ENCODE measurements around the gene STYXL1. TPM values are rescaled to one million over a fixed set of nuclear protein-coding genes. Genes with fewer than 3 reads are reported as not detected.
"Not testable (repeated sequence)": the region's sequence is repeated elsewhere in the genome, so short reads cannot be mapped to it uniquely, and the experiment has no call there.

The STYXL1 gene
- total RNA-seq, 1 donor from 2014 or later: 34.1 TPM

DNA sequence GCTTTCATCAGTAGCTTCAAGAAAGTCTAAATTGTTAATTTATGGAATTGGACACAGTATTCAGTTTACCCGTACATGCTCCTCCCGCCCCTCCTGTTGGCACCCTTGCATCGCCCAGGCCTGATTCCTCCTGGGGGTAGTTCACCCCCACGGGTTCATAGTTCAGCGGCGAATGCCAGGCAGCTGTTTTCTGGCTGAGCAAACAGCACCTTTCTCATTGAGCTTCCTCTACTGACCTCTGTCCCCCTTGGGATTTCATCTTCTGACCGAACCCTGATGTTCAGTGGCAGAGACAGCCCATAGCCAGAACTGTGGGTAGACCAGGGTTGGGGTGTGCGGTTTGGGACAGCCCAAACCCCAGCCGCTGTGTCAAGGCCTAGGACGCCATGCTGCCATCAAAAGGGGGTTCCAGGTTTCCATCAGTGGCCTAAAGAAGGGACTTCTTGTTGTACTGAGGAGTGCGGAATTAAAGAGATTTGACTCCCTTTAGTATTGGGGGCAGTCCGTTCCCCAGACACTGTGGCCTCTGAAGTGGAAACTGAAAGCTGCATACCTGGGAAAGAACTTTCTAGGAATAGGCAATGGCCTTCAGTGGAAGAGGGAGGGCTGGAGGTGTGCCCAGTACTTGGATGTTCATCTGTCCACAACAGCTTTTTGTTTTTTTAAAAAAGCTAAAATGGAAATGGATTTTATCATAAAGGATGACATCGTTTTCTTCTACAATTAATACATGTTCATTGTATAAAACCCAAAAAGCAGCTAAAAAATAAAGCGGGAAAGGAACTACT, 19.1 kb upstream of the STYXL1 start:
- intact Hi-C loops (cut with micrococcal nuclease): no loop called here

GRCh38 chr7:76065016-76065612, 17.3 kb upstream of the STYXL1 start:
- intact Hi-C loops (cut with micrococcal nuclease): no loop called here

- intact Hi-C loops (cut with micrococcal nuclease): no loop called here
Observed at GRCh38 chr7:76064208-76064970, 16.6 kb upstream of the STYXL1 start.

DNA sequence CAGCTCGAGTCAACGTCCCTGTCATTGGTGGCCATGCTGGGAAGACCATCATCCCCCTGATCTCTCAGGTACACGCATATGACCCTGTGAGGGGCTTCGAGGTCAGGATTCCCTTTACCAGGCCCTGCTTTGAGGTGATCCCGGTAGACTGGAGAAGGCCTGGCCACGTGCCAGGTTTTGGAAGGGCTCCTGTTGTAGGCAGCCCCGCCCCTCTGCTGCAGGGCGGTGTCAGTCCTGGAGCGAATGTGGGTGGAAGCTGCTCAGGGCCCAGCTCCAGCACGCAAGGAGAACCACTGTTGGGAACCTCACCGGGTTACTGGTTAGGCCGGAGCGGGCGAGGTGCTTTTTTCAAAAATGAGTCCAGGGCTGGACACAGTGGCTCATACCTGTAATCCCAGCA, 15.7 kb upstream of the STYXL1 start:
- intact Hi-C loops (cut with micrococcal nuclease): no loop called here

DNA sequence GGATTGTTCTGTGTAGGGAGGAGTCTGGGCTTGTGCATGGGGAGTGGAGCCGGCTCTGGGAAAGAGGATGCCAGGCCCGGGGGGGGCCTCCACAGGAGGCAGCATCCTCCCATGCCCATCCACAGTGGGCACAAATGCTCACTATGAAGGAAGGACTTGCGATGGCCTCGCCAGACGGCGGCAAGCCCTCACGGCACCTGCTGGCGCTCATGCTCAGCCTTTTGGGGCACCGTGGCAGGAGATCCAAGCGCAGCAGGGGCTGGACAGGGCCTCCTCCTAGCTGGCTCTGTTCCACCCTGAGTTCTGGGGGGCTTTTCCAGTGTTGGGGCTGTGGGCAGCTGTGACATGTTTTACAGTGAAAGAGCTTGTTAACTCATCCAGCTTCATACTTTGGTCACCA, 15.3 kb upstream of the STYXL1 start:
- intact Hi-C loops (cut with micrococcal nuclease): no loop called here

DNA sequence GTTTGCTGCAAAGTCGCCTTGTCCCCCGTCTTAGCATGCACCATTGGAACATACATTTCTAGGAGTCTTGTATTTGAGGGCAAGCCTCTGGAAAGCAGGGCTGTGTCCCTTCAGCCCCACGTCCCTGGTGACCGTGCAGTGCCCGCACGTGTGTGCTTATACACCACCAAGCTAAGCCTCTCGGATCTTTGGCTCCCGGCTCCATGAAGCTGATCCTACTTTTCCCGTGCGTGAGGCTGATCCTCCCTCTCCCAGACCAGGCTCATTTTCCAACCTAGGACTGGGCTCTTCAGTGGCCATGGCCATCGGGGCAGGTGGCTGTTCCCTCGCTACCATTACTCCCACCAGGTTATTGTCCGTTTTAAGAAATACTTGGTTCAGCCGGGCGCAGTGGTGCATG, 14.5 kb upstream of the STYXL1 start:
- intact Hi-C loops (cut with micrococcal nuclease): no loop called here

DNA sequence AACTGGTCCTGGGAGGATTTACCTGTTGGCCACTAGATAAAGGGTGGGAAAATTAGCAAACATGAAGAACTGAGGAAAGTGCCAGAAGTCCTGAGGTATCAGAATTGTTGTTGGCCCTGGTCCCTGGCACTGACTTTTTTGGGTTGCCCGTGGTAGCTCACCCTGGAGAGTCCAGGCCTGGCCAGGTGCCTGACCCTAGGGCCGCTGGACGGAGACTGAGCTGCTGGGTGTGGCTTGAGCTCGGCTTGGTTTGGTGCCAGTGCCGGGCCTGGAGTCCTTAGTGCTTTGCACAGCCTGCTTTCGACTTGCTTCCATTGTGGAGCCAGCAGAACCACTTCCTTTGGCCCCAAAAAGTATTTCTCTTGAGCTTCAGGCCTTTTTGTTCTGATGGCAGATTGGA, 13.0 kb upstream of the STYXL1 start:
- intact Hi-C loops (cut with micrococcal nuclease): no loop called here

DNA sequence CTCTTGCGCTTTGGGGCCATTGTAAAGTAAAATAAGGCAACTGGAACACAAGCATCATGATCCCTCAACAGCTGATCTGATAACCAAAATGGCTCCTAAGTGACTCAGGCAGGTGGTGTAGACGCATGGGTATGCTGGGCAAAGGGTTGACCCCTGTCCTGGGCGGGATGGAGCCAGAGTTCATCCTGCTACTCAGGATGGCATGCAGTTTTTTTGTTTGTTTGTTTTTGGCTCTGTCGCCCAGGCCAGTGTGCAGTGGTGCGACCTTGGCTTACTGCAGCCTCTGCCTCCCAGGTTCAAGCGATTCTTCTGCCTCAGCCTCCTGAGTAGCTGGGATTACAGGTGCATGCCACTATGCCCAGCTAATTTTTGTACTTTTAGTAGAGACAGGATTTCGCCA, 10.9 kb upstream of the STYXL1 start:
- intact Hi-C loops (cut with micrococcal nuclease): not testable (repeated sequence)

DNA sequence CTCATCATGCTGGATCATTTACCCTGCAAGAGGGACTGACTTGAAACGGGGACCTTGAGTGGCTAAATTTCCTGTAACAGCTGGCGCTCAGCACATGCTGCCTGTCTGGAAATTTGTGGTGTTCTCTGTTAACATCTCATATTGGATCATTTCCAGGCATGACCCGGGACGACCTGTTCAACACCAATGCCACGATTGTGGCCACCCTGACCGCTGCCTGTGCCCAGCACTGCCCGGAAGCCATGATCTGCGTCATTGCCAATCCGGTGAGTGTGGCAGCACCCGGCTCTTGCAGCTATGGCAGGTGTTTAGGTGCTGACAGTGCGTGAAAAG, 10.0 kb upstream of the STYXL1 start:
- intact Hi-C loops (cut with micrococcal nuclease): no loop called here

- intact Hi-C loops (cut with micrococcal nuclease): no loop called here
Observed at GRCh38 chr7:76057103-76057812, 9.5 kb upstream of the STYXL1 start.

- intact Hi-C loops (cut with micrococcal nuclease): no loop called here
Observed at GRCh38 chr7:76056241-76056640, 8.4 kb upstream of the STYXL1 start.

DNA sequence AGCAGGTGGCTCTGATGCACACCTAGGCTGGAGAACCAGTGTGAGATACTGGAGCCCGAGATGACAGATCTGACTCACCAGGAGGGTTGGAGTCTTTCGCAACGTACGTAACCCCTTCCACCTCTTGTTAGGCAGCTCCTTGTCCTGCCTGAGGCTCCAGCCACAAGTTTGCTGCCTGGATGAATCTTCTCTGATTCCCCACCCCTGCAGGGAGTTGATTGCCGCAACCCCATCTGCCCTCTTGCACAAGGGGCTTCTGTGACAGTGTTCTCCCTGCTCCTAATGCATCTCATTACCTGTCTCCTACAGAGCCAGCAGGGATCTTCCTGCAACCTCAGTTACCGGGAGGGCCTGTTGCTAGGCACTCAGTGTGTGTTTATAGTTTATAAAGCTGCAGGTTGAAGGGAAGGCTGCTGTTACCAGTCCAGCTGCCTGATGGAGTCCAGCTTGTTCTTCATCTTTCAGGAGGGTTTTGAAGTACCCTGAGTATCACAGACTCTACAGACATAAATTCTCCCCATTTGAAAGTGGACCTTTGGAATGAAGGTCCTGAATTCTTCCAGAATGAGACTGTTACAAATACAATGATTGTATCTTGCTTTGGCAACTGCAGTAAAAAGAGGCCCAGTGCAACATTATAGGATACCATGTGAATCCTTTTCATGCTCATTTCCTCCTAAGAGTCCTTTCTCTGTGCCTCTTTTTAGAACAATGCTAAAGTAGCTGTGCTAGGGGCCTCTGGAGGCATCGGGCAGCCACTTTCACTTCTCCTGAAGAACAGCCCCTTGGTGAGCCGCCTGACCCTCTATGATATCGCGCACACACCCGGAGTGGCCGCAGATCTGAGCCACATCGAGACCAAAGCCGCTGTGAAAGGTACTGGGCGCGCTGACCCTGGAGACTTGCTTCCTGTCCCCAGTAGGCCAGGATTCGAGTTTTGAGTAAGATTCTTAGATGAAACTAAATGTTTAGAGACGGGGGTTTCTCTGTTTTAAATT, 6.6 kb upstream of the STYXL1 start:
- intact Hi-C loops (cut with micrococcal nuclease): no loop called here

DNA sequence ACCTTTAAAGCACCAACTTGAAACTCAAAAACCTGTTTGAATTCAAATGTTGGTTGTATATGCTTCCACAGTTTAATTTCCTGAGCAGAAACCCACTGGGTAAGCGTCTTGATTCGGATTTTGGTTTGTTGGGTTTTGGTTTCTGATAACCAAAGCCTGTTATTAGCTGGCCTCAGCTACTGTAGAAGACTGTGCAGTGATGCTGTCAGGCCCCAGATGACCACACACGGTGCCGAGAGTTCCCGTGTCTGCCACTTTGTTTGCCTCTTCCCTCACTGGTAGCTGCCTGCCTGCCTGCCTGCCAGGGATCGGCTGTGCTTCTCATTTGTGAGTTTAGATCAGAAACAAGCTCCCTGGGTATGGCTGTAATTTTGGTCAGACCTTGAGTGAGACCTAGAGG, 5.7 kb upstream of the STYXL1 start:
- intact Hi-C loops (cut with micrococcal nuclease): no loop called here

GRCh38 chr7:76052681-76053080, 4.9 kb upstream of the STYXL1 start:
- intact Hi-C loops (cut with micrococcal nuclease): not testable (repeated sequence)

DNA sequence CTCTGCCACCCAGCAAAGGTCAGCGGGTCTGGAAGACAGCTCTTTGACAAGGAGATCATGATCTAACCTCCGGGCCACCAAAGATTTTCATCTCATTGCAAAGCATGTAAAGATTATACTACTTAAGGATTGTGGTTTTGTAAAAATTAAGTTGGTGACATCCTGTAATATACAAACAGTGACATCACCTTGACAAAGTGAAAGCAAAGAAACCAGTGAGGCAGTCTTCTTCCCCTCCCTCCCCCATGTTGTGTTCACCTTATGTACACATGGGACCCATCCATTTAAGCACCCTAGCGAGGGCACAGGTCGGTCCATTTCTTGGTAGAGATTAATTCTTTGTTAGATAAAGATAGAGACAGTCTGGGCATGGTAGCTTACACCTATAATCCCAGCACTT, 4.0 kb upstream of the STYXL1 start:
- intact Hi-C loops (cut with micrococcal nuclease): no loop called here

- intact Hi-C loops (cut with micrococcal nuclease): no loop called here
Observed at GRCh38 chr7:76050545-76050944, 2.7 kb upstream of the STYXL1 start.

DNA sequence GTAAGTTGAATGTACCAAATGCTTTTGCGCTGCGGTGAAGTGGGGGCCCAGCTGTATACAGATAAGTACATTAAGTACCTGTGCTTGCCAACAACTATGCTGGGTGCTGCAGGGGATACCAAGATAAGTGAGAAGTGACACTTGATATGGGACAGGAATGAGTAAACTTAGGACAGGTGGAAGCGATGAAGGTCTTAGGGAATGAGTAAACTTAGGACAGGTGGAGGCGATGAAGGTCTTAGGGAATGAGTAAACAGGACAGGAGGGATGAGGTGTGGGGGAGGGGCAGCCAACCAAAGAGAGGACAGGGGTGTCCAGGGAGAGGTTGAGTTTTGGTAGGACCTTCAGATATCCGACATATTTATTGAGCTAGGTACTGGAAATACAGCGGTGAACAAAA, 1.5 kb upstream of the STYXL1 start:
- intact Hi-C loops (cut with micrococcal nuclease): loop anchor here (5.0 kb wide), 4 partner anchors 83 to 562 kb away; partner anchors contain the start of genes HIP1 and POM121C

DNA sequence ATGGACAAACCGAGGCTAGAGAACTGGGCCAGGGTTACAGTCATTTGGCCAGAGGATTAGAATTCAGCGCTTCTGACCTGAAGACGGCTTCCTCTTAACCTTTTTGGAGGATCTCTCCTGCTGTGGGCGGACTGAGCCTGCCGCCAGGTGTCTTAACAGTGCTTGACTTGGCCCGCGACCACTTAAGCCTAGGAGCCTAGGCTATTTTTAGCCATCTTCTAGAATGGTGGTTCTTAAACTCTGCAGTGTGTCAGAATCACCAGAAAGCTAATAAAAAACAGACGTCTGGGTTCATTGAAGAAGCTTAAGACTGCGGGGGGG, 828 bp upstream of the STYXL1 start:
- intact Hi-C loops (cut with micrococcal nuclease): loop anchor here (1.0 to 5.0 kb wide), 10 partner anchors 40 to 561 kb away; partner anchors contain the start of genes HIP1, POM121C, POR and TMEM120A

- intact Hi-C loops (cut with micrococcal nuclease): loop anchor here (2.0 to 5.0 kb wide), 6 partner anchors 85 to 560 kb away; partner anchors contain the start of genes HIP1, POM121C, RHBDD2 and YWHAG
Observed at GRCh38 chr7:76047305-76047810, 442 bp downstream of the STYXL1 start.

DNA sequence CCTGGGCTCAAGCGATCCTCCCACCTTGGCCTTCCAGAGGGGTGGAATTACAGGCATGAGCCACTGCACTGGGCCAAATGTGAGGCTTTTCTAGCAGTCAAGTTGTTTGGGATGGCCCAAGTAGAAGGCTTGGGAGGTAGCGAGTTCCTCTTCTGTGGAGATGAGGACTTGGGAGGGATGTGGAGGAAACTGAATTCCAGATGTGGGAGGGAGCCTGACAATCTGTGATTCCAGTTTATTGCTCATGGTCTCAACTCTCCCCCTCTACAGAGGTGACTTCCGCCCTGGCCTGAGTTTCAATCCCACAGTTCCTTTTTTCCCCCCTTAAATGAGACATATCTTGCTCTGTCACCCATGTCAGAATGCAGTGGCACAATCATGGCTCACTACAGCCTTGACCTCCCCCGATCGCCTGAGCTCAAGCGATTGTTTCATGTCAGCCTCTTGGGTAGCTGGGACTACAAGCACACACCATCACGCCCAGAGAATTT, 3.4 kb downstream of the STYXL1 start:
- intact Hi-C loops (cut with micrococcal nuclease): no loop called here
